Spleen (tissue), 11 donors: Measurements from ENCODE around the gene GDAP1L1. TPM values are rescaled to one million over a fixed set of nuclear protein-coding genes. Genes with fewer than 3 reads are reported as not detected.

Source experiments
- DNase-seq: peaks from one replicate; pipeline ENCODE4 v3.0.0-alpha.2; 2020
- H3K27ac ChIP-seq, 8 donors: fragments of 200-600 bp; sonication (generic) in 7 of 8; 1 replicate in 4 of 8; 2 replicates in 4 of 8; pipeline versions ENCODE4 v1.5.0 to v1.8.0; 2016 to 2021; ENCODE audit warnings: inconsistent platforms in 4 of 8, mild to moderate bottlenecking in 4 of 8, moderate library complexity in 1 of 8
- H3K27me3 ChIP-seq, 7 donors: fragments of 200-600 bp; sonication (generic) in 6 of 7; replicated peaks in 1 of 7; 1 replicate in 4 of 7; 2 replicates in 3 of 7; pipeline versions ENCODE4 v1.5.0 to v1.8.0; 2016 to 2021; ENCODE audit warnings: inconsistent platforms in 3 of 7, mild to moderate bottlenecking in 1 of 7
- H3K36me3 ChIP-seq, 6 donors: fragments of 200-600 bp; sonication (generic) in 5 of 6; 1 replicate in 4 of 6; 2 replicates in 2 of 6; pipeline versions ENCODE4 v1.5.0 to v1.8.0; 2016 to 2021; ENCODE audit warnings: inconsistent platforms in 2 of 6
- H3K4me1 ChIP-seq, 6 donors: fragments of 200-600 bp; sonication (generic) in 5 of 6; 1 replicate in 3 of 6; 2 replicates in 3 of 6; pipeline versions ENCODE4 v1.5.0 to v1.8.0; 2016 to 2021; ENCODE audit warnings: inconsistent platforms in 3 of 6
- H3K4me3 ChIP-seq, 8 donors: fragments of 200-600 bp; sonication (generic) in 7 of 8; 1 replicate in 4 of 8; 2 replicates in 4 of 8; pipeline versions ENCODE4 v1.5.0 to v1.8.0; 2016 to 2021; ENCODE audit warnings: inconsistent platforms in 4 of 8, mild to moderate bottlenecking in 4 of 8, moderate library complexity in 2 of 8
- H3K9me3 ChIP-seq, 8 donors: fragments of 200-600 bp; sonication (generic) in 7 of 8; 1 replicate in 4 of 8; 2 replicates in 4 of 8; pipeline versions ENCODE4 v1.5.0 to v1.8.0; 2016 to 2021; ENCODE audit warnings: inconsistent platforms in 4 of 8
- POLR2A ChIP-seq, 3 donors: fragments of 450-650 bp; IDR thresholded peaks; one replicate each; pipeline ENCODE4 v1.5.1; 2017; ENCODE audit warnings: antibody characterized with exemption in 3 of 3, mild to moderate bottlenecking in 1 of 3
- POLR2AphosphoS5 ChIP-seq, 3 donors: sonication (generic); formaldehyde crosslinking; IDR thresholded peaks; one replicate each; pipeline ENCODE4 v1.5.1; 2017; ENCODE audit warnings: antibody characterized with exemption in 3 of 3
- WGBS, 5 donors: extraction: QIAGEN DNeasy Blood & Tissue Kit in 3 of 5; methylation state at CpG; one replicate each; pipeline versions ENCODE4 v1.1.5 to v1.1.7; 2013 to 2018; 5-methylcytosine and 5-hydroxymethylcytosine counted together
- intact Hi-C: fragments of 100-400 bp; cut with DNase I; formaldehyde crosslinking; loops from one replicate; pipeline ENCODE4 v1.15.0; 2023; ENCODE audit warnings: low total_unique reads
- polyA plus RNA-seq, 3 donors: library from polyadenylated mRNA; stranded (reverse); fragments of 200-250 nt; gene quantifications; one replicate each; pipeline ENCODE4 v1.2.1, GENCODE V29; 2013
- total RNA-seq, 7 donors: library from RNA; depleted of rRNA in 3 of 7; stranded (reverse); fragments of >200 nt in 3 of 7; fragmentation: NEBNext Ultra II Directional in 4 of 7; extraction: Animal tissue kit (Norgen Biotek cat#: 25700) in 4 of 7; gene quantifications; one replicate each; pipeline versions ENCODE4 v1.1.0 to v1.2.1, GENCODE V29; 2016 to 2021
- TF ChIP-seq, protein P1 (sequence below), 11 experiments: fragments of 200-600 bp in 7 of 11; fragments of 450-650 bp in 4 of 11; sonication (generic) in 4 of 11; IDR thresholded peaks in 8 of 11; conservative IDR thresholded peaks in 3 of 11; 1 replicate in 7 of 11; 2 replicates in 4 of 11; pipeline versions ENCODE4 v1.4.0 to v1.8.0; 2016 to 2021; ENCODE audit warnings: antibody characterized with exemption in 11 of 11, inconsistent platforms in 4 of 11, mild to moderate bottlenecking in 1 of 11
- donor health status: healthy with polysubstance abuse.
- donor health status: DM: no; HTN: no; CAD: no; lungs with moderate emphysema.
- donor health status: DM: no; HTN: no; CAD: no.
- donor health status: Bipolar disorder and iron deficiency.
- donor health status: healthy.
- donor health status: DM: no; HTN: no; CAD: no.
- donor health status: DM: yes; HTN: yes; CAD: no.

Gene GDAP1L1
- total and polyA plus RNA-seq, 10 donors = not detected

DNA sequence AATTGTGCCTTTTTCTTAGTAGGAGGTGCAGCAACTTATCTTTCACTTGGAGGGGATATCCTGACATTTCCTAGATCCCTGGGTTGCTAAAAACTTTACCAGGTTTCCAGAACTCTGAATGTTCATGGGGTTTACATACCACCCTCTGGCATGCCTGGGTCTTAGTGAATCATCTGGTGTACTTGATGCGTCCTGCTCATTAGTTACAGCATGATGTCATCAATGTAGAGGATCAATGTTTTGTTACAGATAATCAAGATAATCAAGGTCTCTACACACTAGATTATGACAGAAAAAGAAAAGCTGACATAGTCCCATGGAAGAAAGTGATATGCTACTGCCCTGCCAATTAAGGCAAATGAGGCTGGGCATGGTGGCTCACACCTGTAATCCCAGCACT lies 36.9 kb downstream of the GDAP1L1 start:
- intact Hi-C loops = no loop called here
- Histone ChIP-seq H3K27me3 (no peaks in the 10 kb centered on the region), H3K36me3 (peaks cover 0 to 9% (median 0%) of the 10 kb centered on the region in 6 donors), H3K4me1 (no peaks in the 10 kb centered on the region), H3K27ac (no peak overlapping the region), H3K9me3 (peaks cover 0 to 8% (median 0%) of the 10 kb centered on the region in 8 donors), H3K4me3 (no peak overlapping the region)
- TF ChIP-seq POLR2A (IDR thresholded peaks at IDR 0.05) (no peak), POLR2AphosphoS5 (IDR thresholded peaks at IDR 0.05) (no peak)
- TF ChIP-seq, protein P1, sequence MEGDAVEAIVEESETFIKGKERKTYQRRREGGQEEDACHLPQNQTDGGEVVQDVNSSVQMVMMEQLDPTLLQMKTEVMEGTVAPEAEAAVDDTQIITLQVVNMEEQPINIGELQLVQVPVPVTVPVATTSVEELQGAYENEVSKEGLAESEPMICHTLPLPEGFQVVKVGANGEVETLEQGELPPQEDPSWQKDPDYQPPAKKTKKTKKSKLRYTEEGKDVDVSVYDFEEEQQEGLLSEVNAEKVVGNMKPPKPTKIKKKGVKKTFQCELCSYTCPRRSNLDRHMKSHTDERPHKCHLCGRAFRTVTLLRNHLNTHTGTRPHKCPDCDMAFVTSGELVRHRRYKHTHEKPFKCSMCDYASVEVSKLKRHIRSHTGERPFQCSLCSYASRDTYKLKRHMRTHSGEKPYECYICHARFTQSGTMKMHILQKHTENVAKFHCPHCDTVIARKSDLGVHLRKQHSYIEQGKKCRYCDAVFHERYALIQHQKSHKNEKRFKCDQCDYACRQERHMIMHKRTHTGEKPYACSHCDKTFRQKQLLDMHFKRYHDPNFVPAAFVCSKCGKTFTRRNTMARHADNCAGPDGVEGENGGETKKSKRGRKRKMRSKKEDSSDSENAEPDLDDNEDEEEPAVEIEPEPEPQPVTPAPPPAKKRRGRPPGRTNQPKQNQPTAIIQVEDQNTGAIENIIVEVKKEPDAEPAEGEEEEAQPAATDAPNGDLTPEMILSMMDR (IDR thresholded peaks at IDR 0.05 in 8 of 11, conservative IDR thresholded peaks at IDR 0.05 in 3 of 11) = no peak
- no peak for DNase-seq
- WGBS, 5 donors = 78 to 100% (median 94%) methylated on average over 1 of the region's 1 CpG

DNA sequence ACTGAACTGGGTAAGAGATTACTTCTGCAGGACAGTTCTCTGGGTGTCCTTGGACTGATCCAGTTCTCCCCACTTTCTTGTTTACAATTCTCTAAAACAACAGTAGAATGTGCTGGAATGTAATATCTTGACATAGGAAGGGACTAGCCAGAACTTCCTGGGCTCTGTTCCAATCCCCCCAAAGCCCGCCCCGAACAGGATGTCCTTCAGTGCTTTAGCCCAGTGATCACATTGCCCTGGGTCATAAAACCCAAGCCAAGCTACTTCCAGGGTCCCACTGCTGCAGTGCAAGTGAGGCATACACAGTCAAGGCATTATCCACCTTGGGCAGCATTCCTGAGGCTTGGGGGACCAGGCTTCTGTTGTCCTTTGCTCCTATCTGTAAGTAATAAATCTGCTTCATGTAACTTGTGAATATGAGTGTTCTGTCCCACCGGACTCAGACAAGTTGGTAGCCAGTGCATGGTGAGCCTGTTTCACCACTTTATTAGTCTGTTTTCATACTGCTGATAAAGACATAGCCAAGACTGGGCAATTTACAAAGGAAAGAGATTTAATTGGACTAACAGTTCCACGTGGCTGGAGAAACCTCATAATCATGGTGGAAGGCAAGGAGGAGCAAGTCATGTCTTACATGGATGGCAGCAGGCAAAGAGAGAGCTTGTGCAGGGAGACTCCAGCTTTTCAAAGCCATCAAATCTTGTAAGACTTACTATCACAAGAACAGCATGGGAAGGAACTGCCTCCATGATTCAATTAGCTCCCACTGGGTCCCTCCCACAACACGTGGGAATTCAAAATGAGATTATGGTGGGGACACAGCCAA lies 40.4 kb downstream of the GDAP1L1 start:
- TF ChIP-seq POLR2A (IDR thresholded peaks at IDR 0.05) (no peak), POLR2AphosphoS5 (IDR thresholded peaks at IDR 0.05) (no peak)
- TF ChIP-seq, protein P1 (IDR thresholded peaks at IDR 0.05 in 8 of 11, conservative IDR thresholded peaks at IDR 0.05 in 3 of 11) = no peak
- Histone ChIP-seq H3K9me3 (peaks cover 0 to 8% (median 0%) of the 10 kb centered on the region in 8 donors), H3K4me3 (no peak overlapping the region), H3K4me1 (no peaks in the 10 kb centered on the region), H3K27ac (no peak overlapping the region), H3K27me3 (no peaks in the 10 kb centered on the region), H3K36me3 (peaks cover 0 to 12% (median 0%) of the 10 kb centered on the region in 6 donors)
- DNase-seq = no peak
- intact Hi-C loops = no loop called here
- WGBS, 5 donors = 71 to 89% (median 75%) methylated on average over 5 of the region's 5 CpGs

- Histone ChIP-seq H3K36me3 (peaks cover 0 to 12% (median 0%) of the 10 kb centered on the region in 6 donors), H3K27me3 (no peaks in the 10 kb centered on the region), H3K9me3 (peaks cover 0 to 8% (median 0%) of the 10 kb centered on the region in 8 donors), H3K27ac (no peak overlapping the region), H3K4me1 (no peaks in the 10 kb centered on the region), H3K4me3 (no peak overlapping the region)
- DNase-seq = no peak
- no peak for TF ChIP-seq POLR2A (IDR thresholded peaks at IDR 0.05)
- TF ChIP-seq, protein P1 (IDR thresholded peaks at IDR 0.05 in 8 of 11, conservative IDR thresholded peaks at IDR 0.05 in 3 of 11) = no peak
- no peak for TF ChIP-seq POLR2AphosphoS5 (IDR thresholded peaks at IDR 0.05)
- 92 to 97% (median 95%) methylated on average over 3 of the region's 3 CpGs for WGBS, 5 donors
- intact Hi-C loops = no loop called here
Measured at GRCh38 chr20:44288252-44288651, 41.1 kb downstream of the GDAP1L1 start.

- Histone ChIP-seq H3K9me3 (peaks cover 0 to 8% (median 0%) of the 10 kb centered on the region in 8 donors), H3K36me3 (peaks cover 0 to 12% (median 0%) of the 10 kb centered on the region in 6 donors), H3K27me3 (no peaks in the 10 kb centered on the region), H3K4me3 (no peak overlapping the region), H3K27ac (no peak overlapping the region), H3K4me1 (no peaks in the 10 kb centered on the region)
- DNase-seq = no peak
- TF ChIP-seq, protein P1 (IDR thresholded peaks at IDR 0.05 in 8 of 11, conservative IDR thresholded peaks at IDR 0.05 in 3 of 11) = no peak
- TF ChIP-seq POLR2A (IDR thresholded peaks at IDR 0.05) (no peak), POLR2AphosphoS5 (IDR thresholded peaks at IDR 0.05) (no peak)
- intact Hi-C loops = no loop called here
- WGBS, 5 donors = 90 to 96% (median 93%) methylated on average over 7 of the region's 7 CpGs
Measured at GRCh38 chr20:44291754-44292153, 44.6 kb downstream of the GDAP1L1 start.
